ENCODE measurements around the gene STAT3. TPM values are rescaled to one million over a fixed set of nuclear protein-coding genes. Genes with fewer than 3 reads are reported as not detected.

Gene STAT3
- polyA plus RNA-seq, 2 of the 4 experiments (the other 2 are of a cell fraction) = 72.8 to 97.8 TPM

- TF ChIP-seq EHMT2 (IDR thresholded peaks at IDR 0.05; ENCODE audit: low read depth) = no peak
- TF ChIP-seq GATA3 (IDR thresholded peaks at IDR 0.05; ENCODE audit: borderline replicate concordance) = no peak
- TF ChIP-seq TFCP2L1 (CRISPR knock-in tag; IDR thresholded peaks at IDR 0.05) = no peak
- TF ChIP-seq KDM5A (IDR thresholded peaks at IDR 0.05) = no peak
- no peak for TF ChIP-seq E2F6 (IDR thresholded peaks at IDR 0.05; ENCODE audit: borderline replicate concordance, low read depth)
- no peak for TF ChIP-seq TP53 (CRISPR knock-in tag; IDR thresholded peaks at IDR 0.05)
- TF ChIP-seq EHF (CRISPR knock-in tag; IDR thresholded peaks at IDR 0.05) = no peak
- TF ChIP-seq POLR2A (IDR thresholded peaks at IDR 0.05; ENCODE audit: low read length) = no peak
- TF ChIP-seq CBX8 (IDR thresholded peaks at IDR 0.05) = no peak
- TF ChIP-seq ZSCAN20 (CRISPR knock-in tag; IDR thresholded peaks at IDR 0.05) = no peak
- TF ChIP-seq HOXB13 (CRISPR knock-in tag; IDR thresholded peaks at IDR 0.05; ENCODE audit: low read depth) = no peak
- TF ChIP-seq FOSB (CRISPR knock-in tag; IDR thresholded peaks at IDR 0.05) = no peak
- TF ChIP-seq RAD21 (conservative IDR thresholded peaks at IDR 0.05 in 1 of 2, IDR thresholded peaks at IDR 0.05 in 1 of 2) = no peak
- no peak for TF ChIP-seq HMGXB4 (CRISPR knock-in tag; IDR thresholded peaks at IDR 0.05; ENCODE audit: borderline replicate concordance)
- TF ChIP-seq MAFK (IDR thresholded peaks at IDR 0.05; ENCODE audit: partially characterized antibody) = no peak
- TF ChIP-seq SREBF2 (IDR thresholded peaks at IDR 0.05) = no peak
- no peak for TF ChIP-seq PBX3 (IDR thresholded peaks at IDR 0.05)
- TF ChIP-seq BHLHE40 (IDR thresholded peaks at IDR 0.05; ENCODE audit: low read depth, low read length) = no peak
- no peak for TF ChIP-seq ZNF302 (CRISPR knock-in tag; IDR thresholded peaks at IDR 0.05)
- no peak for TF ChIP-seq KDM1A (IDR thresholded peaks at IDR 0.05; ENCODE audit: low read depth)
- POLR2A ChIA-PET = interaction anchor here (1.0 kb wide), 1 partner anchor 9 kb away, joined by 4 read pairs; no protein-coding TSS in a partner anchor
- ATAC-seq = no peak
- H3K27ac ChIP-seq = 0 out of 6 replicates have a peak overlapping the region, but pooled peaks of 1 of the 2 experiments have one; percentile 6
- 85% methylated on average over 5 of the region's 5 CpGs for WGBS (ENCODE audit: missing lambda C conversion rate)
- FAIRE-seq = no peak
- no peaks in the 10 kb centered on the region for H3K9me3 ChIP-seq
- H3K4me1 ChIP-seq = peaks cover 12% of the 10 kb centered on the region
- H3K4me3 ChIP-seq = no peak overlapping the region
- DNase-seq (ENCODE audit: low read depth in 1 of 2, low spot score in 1 of 2) = no peak
- CTCF ChIA-PET = interaction anchor here (0.8 to 3.5 kb wide), 6 partner anchors 9 to 249 kb away, joined by 3 to 12 read pairs (median 4); partner anchors contain the start of gene NAGLU
- no peak overlapping the region; the same call in 2 of the 3 replicates for H3K4me2 ChIP-seq
Measured at GRCh38 chr17:42286411-42287221, 101.6 kb downstream of the STAT3 start.

- 86% methylated on average over 11 of the region's 11 CpGs for WGBS (ENCODE audit: missing lambda C conversion rate)
- H3K9me3 ChIP-seq = no peaks in the 10 kb centered on the region
- ATAC-seq = no peak
- CTCF ChIA-PET = interaction anchor here (0.6 to 3.5 kb wide), 9 partner anchors 8 to 250 kb away, joined by 3 to 12 read pairs (median 3); partner anchors contain the start of gene NAGLU
- FAIRE-seq = no peak
- DNase-seq (ENCODE audit: low read depth in 1 of 2, low spot score in 1 of 2) = no peak
- H3K4me2 ChIP-seq = no peak overlapping the region
- POLR2A ChIA-PET = no interaction called here
- no peak overlapping the region for H3K27ac ChIP-seq
- H3K4me1 ChIP-seq = peaks cover 12% of the 10 kb centered on the region
- no peak overlapping the region for H3K4me3 ChIP-seq
- TF ChIP-seq ATOH8 (CRISPR knock-in tag; IDR thresholded peaks at IDR 0.05; ENCODE audit: low read depth) (no peak), RFX5 (IDR thresholded peaks at IDR 0.05) (no peak), HES2 (IDR thresholded peaks at IDR 0.05) (no peak), FOSL2 (IDR thresholded peaks at IDR 0.05) (no peak), FOSL2 (CRISPR knock-in tag; IDR thresholded peaks at IDR 0.05) (no peak), HOXA7 (CRISPR knock-in tag; IDR thresholded peaks at IDR 0.05) (no peak), CHD4 (IDR thresholded peaks at IDR 0.05; ENCODE audit: borderline replicate concordance) (no peak), NFE2L2 (conservative IDR thresholded peaks at IDR 0.05; ENCODE audit: low read length) (no peak), HDAC2 (IDR thresholded peaks at IDR 0.05) (no peak), REST (IDR thresholded peaks at IDR 0.05) (no peak)
Measured at GRCh38 chr17:42285346-42286050, 102.7 kb downstream of the STAT3 start.
